Esophagus muscularis mucosa (tissue), 4 donors: Measurements from ENCODE around the gene SCGB1C1. TPM values are rescaled to one million over a fixed set of nuclear protein-coding genes. Genes with fewer than 3 reads are reported as not detected.

Experiments used
- DNase-seq: peaks from one replicate; pipeline ENCODE4 v3.0.0-alpha.2; 2017; ENCODE audit errors: extremely low spot score
- H3K27ac ChIP-seq, 4 donors: fragments of 200-600 bp; sonication (generic); replicated peaks in 1 of 4; 1 replicate in 3 of 4; 2 replicates in 1 of 4; pipeline ENCODE4 v1.5.1; 2016 to 2019; ENCODE audit warnings: mild to moderate bottlenecking in 1 of 4
- H3K27me3 ChIP-seq, 4 donors: fragments of 200-600 bp; sonication (generic); one replicate each; pipeline versions ENCODE4 v1.5.1 to v1.6.0; 2016 to 2019
- H3K36me3 ChIP-seq, 4 donors: fragments of 200-600 bp; sonication (generic); one replicate each; pipeline ENCODE4 v1.5.1; 2016 to 2019
- H3K4me1 ChIP-seq, 4 donors: fragments of 200-600 bp; sonication (generic); one replicate each; pipeline ENCODE4 v1.5.1; 2016 to 2019
- H3K4me3 ChIP-seq, 4 donors: fragments of 200-600 bp; sonication (generic); 1 replicate in 2 of 4; 2 replicates in 2 of 4; pipeline ENCODE4 v1.5.1; 2016 to 2019; ENCODE audit warnings: mild to moderate bottlenecking in 4 of 4, moderate library complexity in 1 of 4
- H3K9me3 ChIP-seq, 4 donors: fragments of 200-600 bp; sonication (generic); 1 replicate in 3 of 4; 2 replicates in 1 of 4; pipeline ENCODE4 v1.5.1; 2016 to 2019
- EP300 ChIP-seq: sonication (generic); formaldehyde crosslinking; IDR thresholded peaks from one replicate; pipeline ENCODE4 v1.6.1; 2017; ENCODE audit warnings: antibody characterized with exemption
- POLR2A ChIP-seq: fragments of 450-650 bp; IDR thresholded peaks from one replicate; pipeline ENCODE4 v1.6.1; 2017; ENCODE audit warnings: antibody characterized with exemption, moderate library complexity, mild to moderate bottlenecking, low read depth
- POLR2AphosphoS5 ChIP-seq, 2 donors: sonication (generic); formaldehyde crosslinking; IDR thresholded peaks; one replicate each; pipeline ENCODE4 v1.6.1; 2017; ENCODE audit warnings: antibody characterized with exemption in 2 of 2
- WGBS: methylation state at CpG from one replicate; pipeline ENCODE4 v1.1.5; 2018; 5-methylcytosine and 5-hydroxymethylcytosine counted together
- intact Hi-C: fragments of 100-400 bp; cut with DNase I; formaldehyde crosslinking; loops from one replicate; pipeline ENCODE4 v1.15.1; 2023
- total RNA-seq, 4 donors: library from RNA; depleted of rRNA; stranded (reverse); fragments of >200 nt; gene quantifications; one replicate each; pipeline versions ENCODE4 v1.1.0 to v1.2.1, GENCODE V29; 2016
- TF ChIP-seq, protein P1 (sequence below), 3 experiments: fragments of 200-600 bp in 2 of 3; fragments of 450-650 bp in 1 of 3; sonication (generic) in 2 of 3; IDR thresholded peaks; one replicate each; pipeline ENCODE4 v1.5.1; 2017 to 2019; ENCODE audit warnings: antibody characterized with exemption in 3 of 3, mild to moderate bottlenecking in 2 of 3, moderate library complexity in 1 of 3

Gene SCGB1C1
- total RNA-seq, 4 donors from 2014 or later, result not detected

DNA sequence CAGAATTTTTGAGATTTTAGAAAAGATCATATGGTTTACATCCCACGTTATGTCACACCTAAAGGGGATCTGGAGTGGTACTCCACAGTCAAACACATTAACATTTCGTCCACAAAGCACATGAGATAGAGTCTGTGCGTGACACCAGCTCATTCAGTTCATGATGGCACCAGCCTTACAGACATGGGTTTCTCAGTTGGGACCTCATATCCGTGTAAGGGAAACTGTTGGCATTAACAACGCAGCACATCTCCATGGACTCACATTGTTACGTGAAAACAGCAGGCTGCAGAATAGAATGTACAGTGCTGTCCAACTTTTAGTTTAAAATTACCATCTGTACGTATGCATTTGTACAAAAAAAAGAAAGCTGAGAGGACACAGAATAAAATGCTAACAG is 28.7 kb downstream of the SCGB1C1 start:
- intact Hi-C loops, result no loop called here
- no peak overlapping the region for H3K4me3 ChIP-seq
- TF ChIP-seq, protein P1, sequence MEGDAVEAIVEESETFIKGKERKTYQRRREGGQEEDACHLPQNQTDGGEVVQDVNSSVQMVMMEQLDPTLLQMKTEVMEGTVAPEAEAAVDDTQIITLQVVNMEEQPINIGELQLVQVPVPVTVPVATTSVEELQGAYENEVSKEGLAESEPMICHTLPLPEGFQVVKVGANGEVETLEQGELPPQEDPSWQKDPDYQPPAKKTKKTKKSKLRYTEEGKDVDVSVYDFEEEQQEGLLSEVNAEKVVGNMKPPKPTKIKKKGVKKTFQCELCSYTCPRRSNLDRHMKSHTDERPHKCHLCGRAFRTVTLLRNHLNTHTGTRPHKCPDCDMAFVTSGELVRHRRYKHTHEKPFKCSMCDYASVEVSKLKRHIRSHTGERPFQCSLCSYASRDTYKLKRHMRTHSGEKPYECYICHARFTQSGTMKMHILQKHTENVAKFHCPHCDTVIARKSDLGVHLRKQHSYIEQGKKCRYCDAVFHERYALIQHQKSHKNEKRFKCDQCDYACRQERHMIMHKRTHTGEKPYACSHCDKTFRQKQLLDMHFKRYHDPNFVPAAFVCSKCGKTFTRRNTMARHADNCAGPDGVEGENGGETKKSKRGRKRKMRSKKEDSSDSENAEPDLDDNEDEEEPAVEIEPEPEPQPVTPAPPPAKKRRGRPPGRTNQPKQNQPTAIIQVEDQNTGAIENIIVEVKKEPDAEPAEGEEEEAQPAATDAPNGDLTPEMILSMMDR (IDR thresholded peaks at IDR 0.05), result no peak
- TF ChIP-seq EP300, result no peak
- no peak for TF ChIP-seq POLR2A
- peak; percentile 50 to 59 for TF ChIP-seq POLR2AphosphoS5 (IDR thresholded peaks at IDR 0.05)
- peaks cover 0 to 28% (median 16%) of the 10 kb centered on the region in 4 donors for H3K4me1 ChIP-seq
- DNase-seq, result no peak
- H3K36me3 ChIP-seq, result peaks cover 0 to 46% (median 27%) of the 10 kb centered on the region in 4 donors
- H3K27ac ChIP-seq, result peak overlapping the region in 3 of 4 donors; percentile 82 to 83 (median 83)
- no peaks in the 10 kb centered on the region for H3K9me3 ChIP-seq
- WGBS, result 73% methylated on average over 7 of the region's 7 CpGs
- no peaks in the 10 kb centered on the region for H3K27me3 ChIP-seq

DNA sequence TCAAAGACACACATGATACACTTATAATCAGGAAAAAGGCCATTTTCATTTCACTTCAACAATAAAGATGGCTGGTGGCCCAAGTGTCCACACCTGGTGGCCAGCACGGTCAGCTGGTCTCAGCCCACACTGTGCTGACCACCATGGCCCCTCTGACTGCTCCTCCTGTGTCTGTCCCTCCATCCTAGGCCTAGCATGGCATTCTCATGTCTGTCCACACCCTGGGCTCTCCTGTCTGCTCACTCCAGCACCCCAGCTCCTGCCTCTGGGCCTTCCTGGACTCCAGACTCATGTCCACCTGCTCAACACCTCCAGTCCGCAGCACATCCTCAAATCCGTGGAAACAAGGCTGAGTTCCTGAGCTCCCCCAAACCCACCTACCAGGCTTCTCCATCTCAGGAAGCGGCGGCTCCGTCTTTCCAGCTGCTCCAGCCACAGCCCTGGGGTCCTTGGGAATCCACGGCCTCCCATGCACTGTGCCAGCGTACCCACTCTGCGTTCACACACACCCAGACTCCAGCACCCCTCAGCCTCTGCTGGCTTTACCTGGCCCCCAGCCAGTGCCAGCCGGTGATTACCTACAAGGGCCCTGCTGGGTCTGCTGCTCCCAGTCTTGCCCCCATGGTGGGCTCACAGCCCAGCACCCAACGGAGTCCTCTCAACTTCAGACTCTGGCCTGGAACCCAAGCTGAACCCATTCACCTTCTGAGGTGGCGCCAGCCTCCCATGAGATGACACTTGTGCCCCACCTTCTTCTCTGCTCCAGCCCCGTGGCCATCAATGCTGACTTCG is 29.3 kb downstream of the SCGB1C1 start:
- 94% methylated on average over 14 of the region's 14 CpGs for WGBS
- no peak for TF ChIP-seq POLR2A
- TF ChIP-seq, protein P1 (IDR thresholded peaks at IDR 0.05), result no peak
- no peak for TF ChIP-seq EP300
- no peak for TF ChIP-seq POLR2AphosphoS5 (IDR thresholded peaks at IDR 0.05)
- DNase-seq, result no peak
- intact Hi-C loops, result no loop called here
- Histone ChIP-seq H3K4me3 (no peak overlapping the region), H3K9me3 (no peaks in the 10 kb centered on the region), H3K36me3 (peaks cover 0 to 43% (median 24%) of the 10 kb centered on the region in 4 donors), H3K27ac (peak overlapping the region in 3 of 4 donors; percentile 82 to 83 (median 83)), H3K4me1 (peaks cover 0 to 28% (median 16%) of the 10 kb centered on the region in 4 donors), H3K27me3 (no peaks in the 10 kb centered on the region)

DNA sequence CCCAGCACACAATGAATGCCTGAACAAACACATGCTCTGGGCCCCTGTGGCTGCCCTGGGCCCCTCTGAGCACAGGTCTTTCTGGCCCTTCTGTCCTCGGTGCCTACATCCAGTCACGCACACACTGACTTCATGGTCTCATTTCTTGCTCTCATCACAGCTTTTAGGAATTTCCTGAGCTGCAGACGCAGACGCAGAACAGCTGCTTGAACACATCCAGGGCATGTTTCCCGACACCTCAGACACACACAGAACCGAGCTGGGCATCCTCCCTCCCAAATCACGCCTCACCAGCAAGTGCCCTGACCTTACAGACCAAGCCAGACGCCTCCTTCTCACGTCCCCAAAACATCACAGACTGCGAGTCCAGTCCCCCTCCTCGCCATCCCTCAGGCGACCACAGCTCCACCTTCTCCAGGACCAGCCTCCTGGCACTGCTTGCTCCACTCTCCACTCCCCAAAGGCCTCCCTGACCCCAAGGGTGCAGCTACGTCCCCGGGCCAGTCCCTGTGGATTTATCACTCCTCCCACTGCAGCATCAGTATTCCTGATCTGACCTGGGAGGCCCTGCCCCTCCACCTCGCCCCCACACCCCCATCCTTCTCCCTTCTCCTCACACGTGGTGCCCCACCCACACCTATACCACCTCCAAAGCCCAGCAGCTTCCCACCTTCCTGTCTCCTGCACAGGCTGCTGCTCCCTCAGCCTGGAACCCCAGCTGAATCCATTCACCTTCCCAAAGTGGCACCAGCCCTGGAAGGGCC is 30.3 kb downstream of the SCGB1C1 start:
- DNase-seq, result no peak
- no peaks in the 10 kb centered on the region for H3K9me3 ChIP-seq
- H3K27me3 ChIP-seq, result no peaks in the 10 kb centered on the region
- H3K4me1 ChIP-seq, result peaks cover 0 to 28% (median 16%) of the 10 kb centered on the region in 4 donors
- peaks cover 0 to 32% (median 21%) of the 10 kb centered on the region in 4 donors for H3K36me3 ChIP-seq
- TF ChIP-seq POLR2AphosphoS5 (IDR thresholded peaks at IDR 0.05), result peak; percentile 49
- TF ChIP-seq, protein P1 (IDR thresholded peaks at IDR 0.05), result no peak
- peak overlapping the region in 3 of 4 donors; percentile 82 to 83 (median 83) for H3K27ac ChIP-seq
- H3K4me3 ChIP-seq, result no peak overlapping the region
- intact Hi-C loops, result no loop called here
- 60% methylated on average over 16 of the region's 16 CpGs for WGBS

DNA sequence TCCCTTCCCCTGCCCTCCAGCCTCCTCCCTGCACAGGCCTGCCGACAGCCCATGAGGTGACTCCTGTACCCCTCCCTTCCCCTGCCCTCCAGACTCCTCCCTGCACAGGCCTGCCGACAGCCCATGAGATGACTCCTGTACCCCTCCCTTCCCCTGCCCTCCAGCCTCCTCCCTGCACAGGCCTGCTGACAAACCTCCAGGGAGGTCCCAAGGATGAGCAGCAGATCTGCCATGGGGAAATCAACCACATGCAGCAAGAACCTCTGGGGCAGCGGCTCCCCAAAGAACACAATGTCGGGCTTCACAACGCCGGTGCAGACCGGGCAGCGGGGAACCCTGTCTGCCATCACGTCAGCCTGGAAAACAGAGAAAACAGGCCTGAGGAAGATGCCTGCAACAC is 31.0 kb downstream of the SCGB1C1 start:
- 89% methylated on average over 7 of the region's 9 CpGs for WGBS
- Histone ChIP-seq H3K4me1 (peaks cover 0 to 28% (median 16%) of the 10 kb centered on the region in 4 donors), H3K4me3 (no peak overlapping the region), H3K9me3 (no peaks in the 10 kb centered on the region), H3K27me3 (no peaks in the 10 kb centered on the region), H3K36me3 (peaks cover 0 to 29% (median 16%) of the 10 kb centered on the region in 4 donors), H3K27ac (peak overlapping the region in 3 of 4 donors; percentile 55 to 83 (median 82))
- intact Hi-C loops, result no loop called here
- no peak for DNase-seq
- TF ChIP-seq POLR2AphosphoS5 (IDR thresholded peaks at IDR 0.05), result no peak
- TF ChIP-seq, protein P1 (IDR thresholded peaks at IDR 0.05), result no peak
- TF ChIP-seq POLR2A, result no peak
- no peak for TF ChIP-seq EP300
